ENCODE results near the gene PMP22. TPM values are rescaled to one million over a fixed set of nuclear protein-coding genes. Genes with fewer than 3 reads are reported as not detected.

Gene PMP22
- total and polyA plus RNA-seq, 2 donors, result 12.5 to 74.0 TPM

DNA sequence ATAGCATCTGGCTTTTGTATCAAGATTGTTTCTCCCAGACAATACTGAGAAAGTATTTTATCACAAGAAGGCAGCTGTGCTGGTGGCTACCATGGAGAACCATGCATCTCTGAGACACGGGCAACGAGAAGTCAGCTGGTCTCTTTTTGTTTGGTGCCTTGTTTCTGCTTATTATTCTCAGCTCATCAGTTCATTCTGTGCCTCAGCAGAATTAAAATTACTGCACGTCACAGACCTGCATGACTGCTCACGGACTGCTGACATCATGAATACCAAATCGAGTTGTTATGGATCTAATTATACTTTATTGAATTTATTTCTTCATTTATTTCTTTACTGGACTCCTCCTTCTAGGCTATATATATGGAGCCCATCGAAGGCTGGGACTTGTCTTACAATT is 19.0 kb upstream of the PMP22 start:
- 93% methylated on average over 6 of the region's 6 CpGs for WGBS
- Histone ChIP-seq H3K36me3 (ENCODE audit: control insufficient read depth in 2 of 2, insufficient read depth in 2 of 2, low read length in 1 of 2) (no peaks in the 10 kb centered on the region), H3K27ac (ENCODE audit: low read depth in 1 of 2, low read length in 1 of 2) (no peak overlapping the region), H3K9me3 (ENCODE audit: control insufficient read depth in 2 of 2, insufficient read depth in 1 of 2, low read length in 1 of 2) (no peaks in the 10 kb centered on the region), H3K4me1 (ENCODE audit: control insufficient read depth in 2 of 2, insufficient read depth in 2 of 2, low read length in 2 of 2) (no peaks in the 10 kb centered on the region), H3K4me3 (ENCODE audit: low read length in 2 of 2) (no peak overlapping the region), H3K27me3 (ENCODE audit: control insufficient read depth in 2 of 2, insufficient read depth in 1 of 2, low read length in 1 of 2) (no peaks in the 10 kb centered on the region)
- no peak for DNase-seq (ENCODE audit: low read depth in 6 of 9, low spot score in 9 of 9)

DNA sequence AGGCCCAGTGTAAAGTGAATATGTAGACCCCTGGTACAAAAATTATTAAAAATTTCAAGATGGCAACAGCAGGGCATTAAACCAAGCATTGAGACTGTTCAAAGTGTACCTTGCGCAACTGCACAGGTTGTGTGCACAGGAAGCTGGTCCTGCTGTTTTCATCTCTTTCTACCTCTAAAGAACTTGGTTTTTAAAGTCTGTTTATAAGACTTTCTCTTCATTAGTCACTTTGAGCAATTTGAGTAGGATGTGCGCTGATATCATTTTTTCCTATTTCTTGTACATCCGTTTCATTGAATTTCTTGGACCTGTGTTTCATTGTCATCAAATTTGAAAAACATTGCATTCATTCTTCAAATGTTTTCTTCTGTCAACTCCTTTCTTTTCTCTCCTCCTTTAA is 16.8 kb upstream of the PMP22 start:
- H3K36me3 ChIP-seq (ENCODE audit: control insufficient read depth in 2 of 2, insufficient read depth in 2 of 2, low read length in 1 of 2), result no peaks in the 10 kb centered on the region
- H3K27ac ChIP-seq (ENCODE audit: low read depth in 1 of 2, low read length in 1 of 2), result no peak overlapping the region
- no peaks in the 10 kb centered on the region for H3K4me1 ChIP-seq (ENCODE audit: control insufficient read depth in 2 of 2, insufficient read depth in 2 of 2, low read length in 2 of 2)
- H3K27me3 ChIP-seq (ENCODE audit: control insufficient read depth in 2 of 2, insufficient read depth in 1 of 2, low read length in 1 of 2), result peaks cover 0 to 2% of the 10 kb centered on the region in 2 donors
- no peak for DNase-seq (ENCODE audit: low read depth in 6 of 9, low spot score in 9 of 9)
- no peak overlapping the region for H3K4me3 ChIP-seq (ENCODE audit: low read length in 2 of 2)
- 97% methylated on average over 3 of the region's 3 CpGs for WGBS
- no peaks in the 10 kb centered on the region for H3K9me3 ChIP-seq (ENCODE audit: control insufficient read depth in 2 of 2, insufficient read depth in 1 of 2, low read length in 1 of 2)

DNA sequence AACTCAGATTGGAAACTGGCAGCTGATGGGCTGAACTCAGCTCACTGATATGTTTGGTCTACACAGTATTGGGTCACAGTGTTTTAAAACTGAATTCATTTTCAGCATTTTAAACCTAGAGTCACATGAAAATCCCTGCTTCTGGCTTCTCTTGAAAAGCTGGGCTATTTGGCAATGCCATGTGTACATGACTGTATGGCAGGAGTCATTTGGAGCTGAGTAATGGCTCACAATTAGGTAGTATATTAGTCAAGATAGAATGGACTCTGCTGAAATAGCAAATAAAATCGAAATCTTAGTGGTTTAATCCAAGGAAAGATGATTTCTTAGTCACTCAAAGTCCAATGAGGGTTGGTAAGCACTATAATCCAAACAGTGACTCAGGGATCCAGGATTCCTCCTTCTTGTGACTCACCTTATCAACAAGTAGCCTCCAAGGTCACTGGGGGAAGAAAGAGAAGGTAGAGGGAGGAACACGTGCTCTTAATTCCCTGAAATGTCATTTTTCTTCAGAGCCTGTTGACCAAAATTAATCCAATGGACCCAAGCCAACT is 13.9 kb upstream of the PMP22 start:
- Histone ChIP-seq H3K4me3 (ENCODE audit: low read length in 2 of 2) (no peak overlapping the region), H3K27me3 (ENCODE audit: control insufficient read depth in 2 of 2, insufficient read depth in 1 of 2, low read length in 1 of 2) (peaks cover 0 to 2% of the 10 kb centered on the region in 2 donors), H3K36me3 (ENCODE audit: control insufficient read depth in 2 of 2, insufficient read depth in 2 of 2, low read length in 1 of 2) (no peaks in the 10 kb centered on the region), H3K4me1 (ENCODE audit: control insufficient read depth in 2 of 2, insufficient read depth in 2 of 2, low read length in 2 of 2) (no peaks in the 10 kb centered on the region), H3K9me3 (ENCODE audit: control insufficient read depth in 2 of 2, insufficient read depth in 1 of 2, low read length in 1 of 2) (no peaks in the 10 kb centered on the region), H3K27ac (ENCODE audit: low read depth in 1 of 2, low read length in 1 of 2) (no peak overlapping the region)
- WGBS, result 67% methylated on average over 2 of the region's 2 CpGs
- no peak for DNase-seq (ENCODE audit: low read depth in 6 of 9, low spot score in 9 of 9)

GRCh38 chr17:15278380-15278779 is 13.3 kb upstream of the PMP22 start:
- Histone ChIP-seq H3K9me3 (ENCODE audit: control insufficient read depth in 2 of 2, insufficient read depth in 1 of 2, low read length in 1 of 2) (no peaks in the 10 kb centered on the region), H3K4me3 (ENCODE audit: low read length in 2 of 2) (no peak overlapping the region), H3K36me3 (ENCODE audit: control insufficient read depth in 2 of 2, insufficient read depth in 2 of 2, low read length in 1 of 2) (no peaks in the 10 kb centered on the region), H3K27me3 (ENCODE audit: control insufficient read depth in 2 of 2, insufficient read depth in 1 of 2, low read length in 1 of 2) (peaks cover 0 to 2% of the 10 kb centered on the region in 2 donors), H3K4me1 (ENCODE audit: control insufficient read depth in 2 of 2, insufficient read depth in 2 of 2, low read length in 2 of 2) (no peaks in the 10 kb centered on the region), H3K27ac (ENCODE audit: low read depth in 1 of 2, low read length in 1 of 2) (no peak overlapping the region)
- no peak for DNase-seq (ENCODE audit: low read depth in 6 of 9, low spot score in 9 of 9)
- 45% methylated on average over 6 of the region's 6 CpGs for WGBS

DNA sequence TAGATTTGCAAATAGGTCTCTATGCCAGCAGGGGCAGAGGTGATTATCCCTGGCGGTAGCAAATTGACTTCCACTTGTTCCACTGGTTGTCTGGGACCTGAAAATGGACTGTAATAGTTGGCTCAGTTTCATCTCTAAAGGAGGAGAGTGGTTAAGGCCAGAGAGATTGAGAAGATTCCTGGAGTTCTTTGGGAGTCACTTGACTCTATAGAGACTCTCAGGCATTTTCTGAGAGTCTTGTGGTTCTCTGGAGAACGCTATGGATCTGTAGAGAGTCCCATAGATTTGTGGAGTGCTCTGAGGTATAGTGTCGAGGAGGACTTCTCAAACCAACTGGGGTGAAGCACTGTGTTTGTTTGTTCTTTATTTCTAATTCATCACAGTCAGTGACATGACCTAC is 8.9 kb upstream of the PMP22 start:
- Histone ChIP-seq H3K27ac (ENCODE audit: low read depth in 1 of 2, low read length in 1 of 2) (no peak overlapping the region), H3K4me1 (ENCODE audit: control insufficient read depth in 2 of 2, insufficient read depth in 2 of 2, low read length in 2 of 2) (no peaks in the 10 kb centered on the region), H3K4me3 (ENCODE audit: low read length in 2 of 2) (no peak overlapping the region), H3K9me3 (ENCODE audit: control insufficient read depth in 2 of 2, insufficient read depth in 1 of 2, low read length in 1 of 2) (no peaks in the 10 kb centered on the region), H3K27me3 (ENCODE audit: control insufficient read depth in 2 of 2, insufficient read depth in 1 of 2, low read length in 1 of 2) (peaks cover 0 to 5% of the 10 kb centered on the region in 2 donors), H3K36me3 (ENCODE audit: control insufficient read depth in 2 of 2, insufficient read depth in 2 of 2, low read length in 1 of 2) (no peaks in the 10 kb centered on the region)
- WGBS, result 90% methylated on average over 3 of the region's 3 CpGs
- no peak for DNase-seq (ENCODE audit: low read depth in 6 of 9, low spot score in 9 of 9)

DNA sequence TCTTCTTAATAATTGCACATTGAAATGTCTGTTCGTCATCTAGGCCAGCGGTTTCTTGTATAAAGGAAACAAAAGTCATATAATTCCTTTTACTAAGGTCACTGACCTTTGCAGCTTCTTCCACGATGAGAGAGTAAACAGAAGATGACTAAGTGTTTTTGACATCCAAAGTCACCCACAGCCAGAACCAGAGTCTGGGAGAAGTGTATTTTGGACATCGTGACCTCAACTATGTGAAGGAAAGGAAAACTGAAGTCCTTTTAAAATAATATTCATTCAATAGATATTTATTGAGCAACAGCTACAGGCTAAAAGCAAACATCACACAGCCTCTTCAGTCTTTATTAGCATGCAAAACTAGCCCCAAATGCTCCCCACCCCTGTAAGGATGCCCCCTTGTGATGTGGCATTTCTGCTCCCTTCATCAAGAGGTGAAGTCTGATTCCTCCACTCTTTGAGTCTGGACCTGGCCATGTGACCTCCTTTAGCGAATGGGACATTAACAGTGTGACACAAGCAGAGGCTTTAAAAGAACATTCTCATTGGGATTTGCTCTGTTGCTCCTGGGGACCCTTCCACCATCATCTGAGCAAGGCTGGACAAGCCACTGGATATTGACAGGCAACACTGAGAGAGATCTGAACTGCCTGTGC is 8.1 kb upstream of the PMP22 start:
- 91% methylated on average over 5 of the region's 5 CpGs for WGBS
- no peak overlapping the region for H3K4me3 ChIP-seq (ENCODE audit: low read length in 2 of 2)
- no peaks in the 10 kb centered on the region for H3K4me1 ChIP-seq (ENCODE audit: control insufficient read depth in 2 of 2, insufficient read depth in 2 of 2, low read length in 2 of 2)
- DNase-seq (ENCODE audit: low read depth in 6 of 9, low spot score in 9 of 9), result no peak
- no peak overlapping the region for H3K27ac ChIP-seq (ENCODE audit: low read depth in 1 of 2, low read length in 1 of 2)
- no peaks in the 10 kb centered on the region for H3K9me3 ChIP-seq (ENCODE audit: control insufficient read depth in 2 of 2, insufficient read depth in 1 of 2, low read length in 1 of 2)
- peaks cover 0 to 5% of the 10 kb centered on the region in 2 donors for H3K27me3 ChIP-seq (ENCODE audit: control insufficient read depth in 2 of 2, insufficient read depth in 1 of 2, low read length in 1 of 2)
- no peaks in the 10 kb centered on the region for H3K36me3 ChIP-seq (ENCODE audit: control insufficient read depth in 2 of 2, insufficient read depth in 2 of 2, low read length in 1 of 2)

DNA sequence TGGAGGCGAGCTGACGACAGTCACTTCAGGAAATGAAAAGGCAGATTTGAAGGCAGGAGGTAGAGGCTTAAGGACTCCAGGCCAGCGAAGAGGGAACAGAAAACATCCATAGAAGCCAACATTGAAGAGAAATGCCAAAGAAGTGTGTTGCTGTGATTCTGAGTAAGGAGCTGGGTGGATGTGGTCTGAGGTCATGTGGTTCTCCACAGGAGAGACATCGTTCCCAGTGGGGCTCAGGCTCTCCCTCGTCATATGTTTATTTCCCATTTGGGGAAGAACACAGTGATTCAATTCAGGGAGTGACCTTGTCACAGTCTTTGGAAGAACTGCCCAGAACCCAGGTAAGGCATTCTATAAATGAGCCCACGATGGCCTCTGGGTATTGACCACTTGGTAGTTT is 6.6 kb upstream of the PMP22 start:
- H3K4me1 ChIP-seq (ENCODE audit: control insufficient read depth in 2 of 2, insufficient read depth in 2 of 2, low read length in 2 of 2), result no peaks in the 10 kb centered on the region
- no peaks in the 10 kb centered on the region for H3K9me3 ChIP-seq (ENCODE audit: control insufficient read depth in 2 of 2, insufficient read depth in 1 of 2, low read length in 1 of 2)
- no peaks in the 10 kb centered on the region for H3K36me3 ChIP-seq (ENCODE audit: control insufficient read depth in 2 of 2, insufficient read depth in 2 of 2, low read length in 1 of 2)
- H3K27ac ChIP-seq (ENCODE audit: low read depth in 1 of 2, low read length in 1 of 2), result no peak overlapping the region
- WGBS, result 89% methylated on average over 6 of the region's 6 CpGs
- H3K4me3 ChIP-seq (ENCODE audit: low read length in 2 of 2), result no peak overlapping the region
- H3K27me3 ChIP-seq (ENCODE audit: control insufficient read depth in 2 of 2, insufficient read depth in 1 of 2, low read length in 1 of 2), result peaks cover 0 to 7% of the 10 kb centered on the region in 2 donors
- DNase-seq (ENCODE audit: low read depth in 6 of 9, low spot score in 9 of 9), result no peak

- no peak for DNase-seq (ENCODE audit: low read depth in 6 of 9, low spot score in 9 of 9)
- Histone ChIP-seq H3K4me3 (ENCODE audit: low read length in 2 of 2) (no peak overlapping the region), H3K9me3 (ENCODE audit: control insufficient read depth in 2 of 2, insufficient read depth in 1 of 2, low read length in 1 of 2) (no peaks in the 10 kb centered on the region), H3K4me1 (ENCODE audit: control insufficient read depth in 2 of 2, insufficient read depth in 2 of 2, low read length in 2 of 2) (no peaks in the 10 kb centered on the region), H3K36me3 (ENCODE audit: control insufficient read depth in 2 of 2, insufficient read depth in 2 of 2, low read length in 1 of 2) (no peaks in the 10 kb centered on the region), H3K27me3 (ENCODE audit: control insufficient read depth in 2 of 2, insufficient read depth in 1 of 2, low read length in 1 of 2) (peaks cover 0 to 15% of the 10 kb centered on the region in 2 donors), H3K27ac (ENCODE audit: low read depth in 1 of 2, low read length in 1 of 2) (no peak overlapping the region)
- 94% methylated on average over 9 of the region's 9 CpGs for WGBS
These were observed 5.7 kb upstream of the PMP22 start for GRCh38 chr17:15270628-15271381.

DNA sequence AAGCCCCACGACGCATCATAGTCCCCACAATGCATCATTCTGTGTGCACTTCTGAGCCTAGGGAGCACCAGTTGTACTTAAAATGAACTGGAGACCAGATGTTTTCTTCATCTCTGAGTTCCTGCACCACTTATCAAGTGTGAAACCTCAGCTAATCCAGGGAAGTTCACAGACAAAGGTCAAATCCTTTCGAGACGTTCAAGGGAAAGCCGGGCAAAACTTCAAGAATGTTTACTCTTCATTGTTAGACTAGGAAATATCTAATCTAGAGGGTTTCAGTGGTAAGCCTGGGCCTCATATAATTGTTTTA is 4.6 kb upstream of the PMP22 start:
- peaks cover 0 to 1% of the 10 kb centered on the region in 2 donors for H3K9me3 ChIP-seq (ENCODE audit: control insufficient read depth in 2 of 2, insufficient read depth in 1 of 2, low read length in 1 of 2)
- no peaks in the 10 kb centered on the region for H3K36me3 ChIP-seq (ENCODE audit: control insufficient read depth in 2 of 2, insufficient read depth in 2 of 2, low read length in 1 of 2)
- peaks cover 6 to 23% of the 10 kb centered on the region in 2 donors for H3K27me3 ChIP-seq (ENCODE audit: control insufficient read depth in 2 of 2, insufficient read depth in 1 of 2, low read length in 1 of 2)
- 92% methylated on average over 5 of the region's 5 CpGs for WGBS
- DNase-seq (ENCODE audit: low read depth in 6 of 9, low spot score in 9 of 9), result no peak
- H3K4me3 ChIP-seq (ENCODE audit: low read length in 2 of 2), result no peak overlapping the region
- H3K4me1 ChIP-seq (ENCODE audit: control insufficient read depth in 2 of 2, insufficient read depth in 2 of 2, low read length in 2 of 2), result no peaks in the 10 kb centered on the region
- no peak overlapping the region for H3K27ac ChIP-seq (ENCODE audit: low read depth in 1 of 2, low read length in 1 of 2)
